Thymus (tissue), 11 donors: ENCODE data around the gene MAP2K3. TPM values are rescaled to one million over a fixed set of nuclear protein-coding genes. Genes with fewer than 3 reads are reported as not detected.

Experiments
- DNase-seq, 9 donors: peaks; one replicate each; pipeline ENCODE4 v3.0.0-alpha.2; 2013; ENCODE audit warnings: low spot score in 9 of 9, low read depth in 6 of 9, missing footprints in 1 of 9
- H3K27ac ChIP-seq, 2 donors: one replicate each; pipeline ENCODE4 v1.5.1; 2013; ENCODE audit warnings: control low read depth in 1 of 2, low read depth in 1 of 2, low read length in 1 of 2, mild to moderate bottlenecking in 1 of 2, moderate library complexity in 1 of 2
- H3K27me3 ChIP-seq, 2 donors: one replicate each; pipeline ENCODE4 v1.5.1; 2013; ENCODE audit warnings: low read length in 1 of 2; ENCODE audit not compliant: control insufficient read depth in 2 of 2, insufficient read depth in 1 of 2
- H3K36me3 ChIP-seq, 2 donors: one replicate each; pipeline ENCODE4 v1.5.1; 2013; ENCODE audit warnings: low read length in 1 of 2, mild to moderate bottlenecking in 1 of 2, moderate library complexity in 1 of 2; ENCODE audit not compliant: control insufficient read depth in 2 of 2, insufficient read depth in 2 of 2
- H3K4me1 ChIP-seq, 2 donors: one replicate each; pipeline ENCODE4 v1.5.1; 2013; ENCODE audit warnings: low read length in 2 of 2; ENCODE audit not compliant: control insufficient read depth in 2 of 2, insufficient read depth in 2 of 2
- H3K4me3 ChIP-seq, 2 donors: one replicate each; pipeline ENCODE4 v1.5.1; 2013; ENCODE audit warnings: low read length in 2 of 2, control low read depth in 1 of 2, mild to moderate bottlenecking in 1 of 2
- H3K9me3 ChIP-seq, 2 donors: one replicate each; pipeline ENCODE4 v1.5.1; 2013; ENCODE audit warnings: low read length in 1 of 2, mild to moderate bottlenecking in 1 of 2; ENCODE audit not compliant: control insufficient read depth in 2 of 2, insufficient read depth in 1 of 2
- WGBS: extraction: QIAGEN DNeasy Blood & Tissue Kit; methylation state at CpG from one replicate; pipeline ENCODE4 v1.1.7; 2013; 5-methylcytosine and 5-hydroxymethylcytosine counted together
- polyA plus RNA-seq: library from polyadenylated mRNA; stranded (reverse); fragments of 200-250 nt; gene quantifications from one replicate; pipeline ENCODE4 v1.2.3, GENCODE V29; 2013
- total RNA-seq: library from RNA; stranded (reverse); fragments of 120-200 nt; gene quantifications from one replicate; pipeline ENCODE4 v1.2.4, GENCODE V29; 2013
- donor health status: healthy.

The MAP2K3 gene
- total and polyA plus RNA-seq, 2 donors = 9.1 to 33.4 TPM

DNA sequence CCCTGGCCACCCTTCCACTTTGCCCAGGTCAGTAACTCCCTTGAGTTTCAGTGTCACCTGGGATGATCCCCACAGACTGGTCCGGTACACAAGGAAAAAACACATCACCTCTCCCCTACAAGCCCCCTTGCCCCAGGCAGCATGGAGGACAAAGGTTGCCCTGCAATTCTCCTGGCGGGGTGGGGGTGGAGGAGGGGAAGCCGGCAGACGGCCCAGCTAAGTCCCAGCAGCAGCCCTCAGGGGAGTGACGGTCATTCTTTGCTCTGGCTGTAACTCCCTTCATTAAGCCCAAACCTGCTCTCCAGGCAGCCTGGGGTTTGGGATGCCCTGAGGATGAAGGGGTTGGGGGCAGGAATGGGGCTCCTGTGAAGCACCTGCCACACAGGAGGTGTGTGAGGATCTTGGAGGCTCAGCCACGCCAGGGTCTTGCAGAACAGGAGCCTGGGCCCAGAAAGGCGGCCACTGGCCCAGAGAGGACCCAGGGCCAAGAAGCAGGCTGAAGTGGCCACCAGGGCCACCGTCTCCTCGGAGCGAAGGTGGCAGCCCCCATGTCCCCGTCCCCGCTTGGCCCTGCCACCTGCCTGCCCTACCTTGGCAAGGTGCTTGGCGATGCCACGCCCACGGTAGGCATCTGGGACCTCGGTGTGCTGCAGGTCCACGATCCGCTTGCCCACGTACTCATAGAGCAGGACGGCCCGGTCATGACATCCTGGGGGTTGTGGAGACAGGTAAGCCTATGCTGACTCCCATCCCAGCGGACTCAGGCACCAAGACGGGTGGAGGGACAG lies 40.8 kb upstream of the MAP2K3 start:
- H3K4me1 ChIP-seq = peaks cover 7 to 11% of the 10 kb centered on the region in 2 donors
- H3K27me3 ChIP-seq = no peaks in the 10 kb centered on the region
- peaks cover 0 to 4% of the 10 kb centered on the region in 2 donors for H3K36me3 ChIP-seq
- no peak overlapping the region for H3K4me3 ChIP-seq
- 93% methylated on average over 23 of the region's 23 CpGs for WGBS
- no peak overlapping the region for H3K27ac ChIP-seq
- H3K9me3 ChIP-seq = no peaks in the 10 kb centered on the region
- DNase-seq = no peak

DNA sequence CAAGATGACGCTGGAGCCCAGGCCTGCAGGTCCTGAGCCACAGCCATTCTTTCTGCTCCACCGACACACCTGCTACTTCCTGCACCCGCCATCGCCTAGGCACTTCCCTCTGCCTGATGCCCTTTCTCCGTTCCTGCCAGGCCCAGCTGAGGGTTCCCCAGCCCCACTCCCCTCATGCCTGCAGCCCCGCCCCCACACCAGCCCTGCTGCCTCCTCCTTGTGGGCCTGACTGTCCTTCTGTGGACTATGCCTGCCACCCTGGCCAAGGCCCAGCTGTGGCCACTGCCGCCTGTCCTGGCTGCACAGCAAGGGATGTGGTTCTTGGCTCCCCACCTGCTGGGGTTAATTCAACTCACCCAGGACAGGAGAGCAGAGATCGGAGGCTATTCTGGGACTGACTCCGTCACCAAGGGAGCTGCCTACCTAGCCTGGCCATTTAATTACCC lies 38.8 kb upstream of the MAP2K3 start:
- Histone ChIP-seq H3K27ac (peak overlapping the region; percentile 33 to 36), H3K9me3 (no peaks in the 10 kb centered on the region), H3K36me3 (peaks cover 0 to 4% of the 10 kb centered on the region in 2 donors), H3K27me3 (peaks cover 0 to under 1% of the 10 kb centered on the region in 2 donors), H3K4me1 (peaks cover 7 to 11% of the 10 kb centered on the region in 2 donors), H3K4me3 (no peak overlapping the region)
- WGBS = 38% methylated on average over 9 of the region's 9 CpGs
- peak in 5 of 9 donors; percentile 33 to 72 (median 47) for DNase-seq

DNA sequence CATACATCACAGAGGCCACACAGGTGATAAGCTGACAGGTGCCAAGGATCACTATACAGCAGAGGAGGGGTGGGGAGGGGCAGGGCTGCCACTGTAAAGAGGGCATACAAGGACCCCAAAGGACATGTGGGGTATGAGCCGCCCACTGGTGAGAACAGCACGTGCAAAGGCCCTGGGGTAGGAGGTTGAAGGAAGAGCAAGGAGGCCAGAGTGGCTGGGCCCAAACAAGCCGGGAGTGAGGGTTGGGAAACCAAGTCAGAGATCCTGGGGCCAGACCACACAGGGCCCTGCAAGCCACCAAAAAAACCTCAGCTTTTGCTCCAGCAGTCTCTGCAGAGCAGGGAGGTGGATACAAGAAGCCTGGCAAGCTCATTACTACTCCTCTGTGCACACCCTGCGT lies 37.8 kb upstream of the MAP2K3 start:
- H3K4me3 ChIP-seq = no peak overlapping the region
- peaks cover 0 to 10% of the 10 kb centered on the region in 2 donors for H3K27me3 ChIP-seq
- no peaks in the 10 kb centered on the region for H3K9me3 ChIP-seq
- peaks cover 0 to 4% of the 10 kb centered on the region in 2 donors for H3K36me3 ChIP-seq
- H3K4me1 ChIP-seq = peaks cover 10 to 11% of the 10 kb centered on the region in 2 donors
- DNase-seq = no peak
- WGBS = over 99% methylated on average over 4 of the region's 4 CpGs
- H3K27ac ChIP-seq = no peak overlapping the region

DNA sequence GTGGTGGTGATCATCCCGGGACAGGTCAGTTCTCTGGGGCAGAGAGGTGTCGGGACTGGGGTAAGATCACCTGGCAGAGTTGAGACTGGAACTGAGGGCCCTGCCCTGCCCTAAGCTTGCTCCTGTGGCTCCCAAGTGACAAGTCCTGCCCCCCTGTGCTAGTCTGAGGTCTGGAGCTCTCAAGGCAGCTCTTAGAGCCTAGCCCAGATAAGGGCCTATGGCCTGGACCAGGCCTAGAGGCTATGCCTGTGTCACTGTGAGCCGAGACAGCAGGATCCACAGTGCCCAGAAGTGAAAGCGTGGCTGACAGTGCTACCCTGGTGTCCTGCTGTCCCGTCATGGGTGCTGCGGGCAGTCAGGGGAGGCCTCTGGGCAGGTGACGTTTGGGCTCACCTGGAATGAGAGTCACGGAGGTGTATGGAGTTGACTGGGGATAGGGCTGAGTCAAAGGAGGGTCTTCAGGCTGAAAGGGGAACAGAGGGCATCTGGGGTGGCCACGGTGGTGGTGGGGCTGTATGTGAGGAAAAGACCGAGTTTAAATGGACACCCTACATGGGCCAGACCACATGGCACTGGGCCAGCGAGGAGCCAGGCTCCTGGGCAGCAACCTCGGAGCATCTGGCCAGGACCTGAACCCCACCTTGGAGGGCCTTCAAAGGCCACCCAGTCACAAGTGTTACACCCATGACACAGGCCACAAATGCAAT lies 36.8 kb upstream of the MAP2K3 start:
- peaks cover 0 to 21% of the 10 kb centered on the region in 2 donors for H3K27me3 ChIP-seq
- no peaks in the 10 kb centered on the region for H3K9me3 ChIP-seq
- DNase-seq = no peak
- no peak overlapping the region for H3K27ac ChIP-seq
- WGBS = 95% methylated on average over 12 of the region's 12 CpGs
- H3K4me3 ChIP-seq = no peak overlapping the region
- peaks cover 16 to 18% of the 10 kb centered on the region in 2 donors for H3K4me1 ChIP-seq
- peaks cover 0 to 4% of the 10 kb centered on the region in 2 donors for H3K36me3 ChIP-seq

- no peaks in the 10 kb centered on the region for H3K36me3 ChIP-seq
- no peak for DNase-seq
- 93% methylated on average over 4 of the region's 4 CpGs for WGBS
- H3K4me3 ChIP-seq = no peak overlapping the region
- no peaks in the 10 kb centered on the region for H3K9me3 ChIP-seq
- H3K27me3 ChIP-seq = peaks cover 0 to 23% of the 10 kb centered on the region in 2 donors
- H3K4me1 ChIP-seq = peaks cover 18 to 19% of the 10 kb centered on the region in 2 donors
- H3K27ac ChIP-seq = no peak overlapping the region
Measured at GRCh38 chr17:21248500-21248899, 36.0 kb upstream of the MAP2K3 start.

DNA sequence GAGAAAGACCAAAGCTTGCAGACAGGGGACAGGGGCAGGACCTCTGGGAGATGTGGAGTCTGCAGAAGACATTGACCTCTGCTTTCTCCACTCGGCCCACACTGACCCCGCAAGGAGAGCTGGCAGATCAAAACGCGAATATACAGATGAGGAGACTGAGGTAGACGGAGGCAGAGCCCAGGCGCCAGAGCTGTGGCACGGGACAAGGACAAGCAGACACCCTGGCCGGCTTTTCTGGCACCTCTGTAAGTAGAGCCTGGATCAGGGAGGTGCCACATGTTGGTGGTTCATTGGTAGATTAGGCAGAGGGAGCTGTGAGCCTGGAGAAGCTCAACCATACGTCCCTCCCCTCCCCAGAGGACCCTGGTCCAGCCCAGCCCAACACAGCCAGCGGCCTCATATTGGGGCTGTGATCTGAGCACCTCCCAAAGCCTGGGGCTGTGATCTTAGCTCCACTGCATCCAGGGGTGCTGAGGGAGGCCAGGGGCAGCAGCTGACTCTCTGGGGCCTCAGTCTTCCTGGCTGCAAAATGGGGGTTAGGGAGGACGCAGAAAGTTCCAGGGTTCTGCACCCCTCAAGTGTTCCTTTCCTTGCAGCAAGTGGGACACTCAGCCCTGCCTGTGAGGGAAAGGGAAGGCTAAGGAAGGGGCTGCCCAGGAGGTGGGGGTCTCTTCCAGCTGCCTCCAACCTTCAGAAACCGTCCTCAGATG lies 35.3 kb upstream of the MAP2K3 start:
- no peaks in the 10 kb centered on the region for H3K9me3 ChIP-seq
- 95% methylated on average over 12 of the region's 12 CpGs for WGBS
- H3K4me1 ChIP-seq = peaks cover 23 to 24% of the 10 kb centered on the region in 2 donors
- H3K4me3 ChIP-seq = no peak overlapping the region
- no peak for DNase-seq
- H3K36me3 ChIP-seq = no peaks in the 10 kb centered on the region
- H3K27me3 ChIP-seq = peaks cover 0 to 29% of the 10 kb centered on the region in 2 donors
- no peak overlapping the region for H3K27ac ChIP-seq

DNA sequence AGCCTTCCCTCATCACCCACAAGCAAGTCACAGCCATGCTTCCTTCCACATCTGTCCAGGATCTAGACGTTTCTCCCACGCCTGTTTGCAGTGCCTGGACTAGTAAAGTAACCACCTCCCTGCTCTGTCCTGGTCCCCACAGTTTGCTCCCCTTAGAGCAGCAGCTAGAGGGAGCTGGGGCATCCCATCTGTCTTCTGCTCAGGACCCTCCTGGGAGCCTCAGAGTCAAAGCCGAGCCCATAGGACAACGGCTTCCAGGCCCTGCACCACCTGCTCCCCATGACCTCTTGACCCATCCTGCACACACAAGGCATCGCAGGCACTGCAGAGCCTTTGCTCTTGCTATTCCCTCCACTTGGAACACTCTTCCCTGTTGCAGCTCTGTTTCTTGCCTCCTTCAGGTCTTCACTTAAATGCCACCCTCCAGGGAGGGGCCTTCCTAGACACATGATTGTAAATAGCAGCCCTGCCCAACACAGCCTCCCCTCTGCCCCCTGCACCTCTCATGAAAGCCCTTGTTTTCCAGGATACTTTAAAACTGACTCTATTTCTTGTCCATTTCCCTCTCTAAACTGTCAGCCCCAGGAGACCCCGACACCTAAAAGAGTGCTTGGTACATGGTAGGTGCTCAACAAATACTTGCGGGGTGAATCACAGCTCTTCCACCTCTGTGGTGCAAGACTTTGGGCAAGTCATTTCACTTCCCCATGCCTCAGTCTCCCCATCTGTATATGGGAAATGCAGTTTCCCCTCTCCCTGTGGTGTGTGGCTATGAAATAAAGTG lies 34.4 kb upstream of the MAP2K3 start:
- Histone ChIP-seq H3K4me1 (peaks cover 23% of the 10 kb centered on the region in 2 donors), H3K9me3 (no peaks in the 10 kb centered on the region), H3K36me3 (no peaks in the 10 kb centered on the region), H3K27ac (no peak overlapping the region), H3K4me3 (no peak overlapping the region), H3K27me3 (peaks cover 0 to 32% of the 10 kb centered on the region in 2 donors)
- WGBS = 84% methylated on average over 7 of the region's 7 CpGs
- DNase-seq = no peak

- WGBS = 93% methylated on average over 4 of the region's 4 CpGs
- DNase-seq = no peak
- Histone ChIP-seq H3K9me3 (no peaks in the 10 kb centered on the region), H3K36me3 (no peaks in the 10 kb centered on the region), H3K4me3 (no peak overlapping the region), H3K4me1 (peaks cover 15 to 16% of the 10 kb centered on the region in 2 donors), H3K27ac (no peak overlapping the region), H3K27me3 (peaks cover 0 to 32% of the 10 kb centered on the region in 2 donors)
Measured at GRCh38 chr17:21250854-21251253, 33.7 kb upstream of the MAP2K3 start.
